GM12873 (cell line): ENCODE results near the gene BTLA.

Experiments
- TF ChIP-seq, protein P1 (sequence below): IDR thresholded peaks from 2 replicates; pipeline ENCODE4 v1.5.1; 2012; ENCODE audit warnings: low read depth, mild to moderate bottlenecking, moderate library complexity, low read length, control low read depth; ENCODE audit not compliant: insufficient read depth; ENCODE audit errors: missing control alignments

BTLA gene

DNA sequence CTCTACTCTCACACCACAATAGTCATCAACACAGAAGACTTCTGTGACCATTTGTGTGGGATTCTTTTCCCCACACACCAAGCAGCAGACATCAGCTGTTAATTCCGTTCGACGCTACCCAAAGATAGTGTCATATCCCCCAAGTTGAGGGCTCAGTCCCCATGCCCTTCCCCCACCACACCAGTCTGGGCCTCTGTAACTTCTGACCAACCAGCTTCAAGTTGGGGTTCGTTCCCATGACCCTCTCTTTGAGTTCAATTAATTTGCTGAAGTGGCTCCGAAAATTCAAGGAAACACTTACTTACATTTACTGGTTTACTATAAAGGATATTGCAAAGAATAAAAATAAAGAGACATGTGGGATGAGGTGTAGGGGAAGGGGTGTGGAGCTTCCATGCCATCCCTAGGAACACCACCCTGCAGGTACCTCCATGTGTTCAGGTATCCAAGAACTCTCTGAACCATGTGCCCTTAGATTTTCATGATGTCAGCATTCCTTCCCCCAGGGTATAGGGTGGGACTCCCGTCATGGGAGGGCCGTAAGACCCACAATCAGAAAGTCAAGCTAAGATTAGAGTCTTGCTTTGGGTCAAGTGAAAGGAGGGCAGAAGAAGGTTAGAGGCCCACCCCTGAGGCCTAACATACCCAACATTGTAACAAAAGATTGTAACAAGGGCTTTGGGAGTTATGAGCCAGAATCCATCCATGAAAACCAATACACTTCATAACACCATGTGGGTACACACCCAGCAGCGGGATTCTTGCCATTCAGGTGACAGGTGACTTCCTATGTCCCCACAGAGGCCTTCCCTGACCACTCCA is 82.7 kb downstream of the BTLA start:
- TF ChIP-seq, protein P1, sequence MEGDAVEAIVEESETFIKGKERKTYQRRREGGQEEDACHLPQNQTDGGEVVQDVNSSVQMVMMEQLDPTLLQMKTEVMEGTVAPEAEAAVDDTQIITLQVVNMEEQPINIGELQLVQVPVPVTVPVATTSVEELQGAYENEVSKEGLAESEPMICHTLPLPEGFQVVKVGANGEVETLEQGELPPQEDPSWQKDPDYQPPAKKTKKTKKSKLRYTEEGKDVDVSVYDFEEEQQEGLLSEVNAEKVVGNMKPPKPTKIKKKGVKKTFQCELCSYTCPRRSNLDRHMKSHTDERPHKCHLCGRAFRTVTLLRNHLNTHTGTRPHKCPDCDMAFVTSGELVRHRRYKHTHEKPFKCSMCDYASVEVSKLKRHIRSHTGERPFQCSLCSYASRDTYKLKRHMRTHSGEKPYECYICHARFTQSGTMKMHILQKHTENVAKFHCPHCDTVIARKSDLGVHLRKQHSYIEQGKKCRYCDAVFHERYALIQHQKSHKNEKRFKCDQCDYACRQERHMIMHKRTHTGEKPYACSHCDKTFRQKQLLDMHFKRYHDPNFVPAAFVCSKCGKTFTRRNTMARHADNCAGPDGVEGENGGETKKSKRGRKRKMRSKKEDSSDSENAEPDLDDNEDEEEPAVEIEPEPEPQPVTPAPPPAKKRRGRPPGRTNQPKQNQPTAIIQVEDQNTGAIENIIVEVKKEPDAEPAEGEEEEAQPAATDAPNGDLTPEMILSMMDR, result no peak

- TF ChIP-seq, protein P1, result no peak
Measured at GRCh38 chr3:112415390-112415789, 83.9 kb downstream of the BTLA start.
